GM12878 (cell line): Measurements from ENCODE around the gene TTLL12. TPM values are rescaled to one million over a fixed set of nuclear protein-coding genes. Genes with fewer than 3 reads are reported as not detected.

Experiments used
- BACH1 ChIP-seq: fragments of 450-650 bp; IDR thresholded peaks from 2 replicates; pipeline ENCODE4 v1.6.1; 2017; ENCODE audit warnings: mild to moderate bottlenecking, borderline replicate concordance
- BHLHE40 ChIP-seq, 2 experiments: fragments of 450-650 bp in 1 of 2; IDR thresholded peaks; 2 replicates each; pipeline ENCODE4 v1.6.1; 2011 to 2017; ENCODE audit warnings: low read depth in 2 of 2, borderline replicate concordance in 1 of 2, improper control_type of control experiment in 1 of 2, low read length in 1 of 2, mild to moderate bottlenecking in 1 of 2
- BMI1 ChIP-seq: fragments of 450-650 bp; IDR thresholded peaks from 2 replicates; pipeline ENCODE4 v1.6.1; 2016; ENCODE audit warnings: mild to moderate bottlenecking, moderate library complexity, borderline replicate concordance
- CEBPB ChIP-seq, 2 experiments: fragments of 150-350 bp in 1 of 2; IDR thresholded peaks; 2 replicates each; pipeline ENCODE4 v1.6.1; 2012 to 2014; ENCODE audit warnings: low read depth in 2 of 2, low read length in 2 of 2, borderline replicate concordance in 1 of 2, inconsistent platforms in 1 of 2
- GATAD2B ChIP-seq: fragments of 450-650 bp; conservative IDR thresholded peaks from 2 replicates; pipeline ENCODE4 v1.6.1; 2017; ENCODE audit warnings: low read depth, mild to moderate bottlenecking, moderate library complexity
- IKZF2 ChIP-seq, 2 experiments: fragments of 450-650 bp; IDR thresholded peaks; 2 replicates each; pipeline ENCODE4 v1.6.1; 2017; ENCODE audit warnings: mild to moderate bottlenecking in 2 of 2, moderate library complexity in 2 of 2
- KLF5 ChIP-seq: fragments of 450-650 bp; IDR thresholded peaks from 2 replicates; pipeline ENCODE4 v1.6.1; 2014; ENCODE audit warnings: mild to moderate bottlenecking; ENCODE audit not compliant: partially characterized antibody
- LARP7 ChIP-seq: fragments of 450-650 bp; IDR thresholded peaks from 2 replicates; pipeline ENCODE4 v1.6.1; 2017; ENCODE audit warnings: mild to moderate bottlenecking
- MTA3 ChIP-seq: IDR thresholded peaks from 2 replicates; pipeline ENCODE4 v1.6.1; 2012; ENCODE audit warnings: low read length, inconsistent platforms, borderline replicate concordance
- NFYB ChIP-seq: IDR thresholded peaks from 2 replicates; pipeline ENCODE4 v1.6.1; 2011; ENCODE audit warnings: low read depth, mild to moderate bottlenecking, low read length, improper control_type of control experiment, moderate library complexity; ENCODE audit not compliant: insufficient read depth
- RB1 ChIP-seq: fragments of 450-650 bp; formaldehyde crosslinking; IDR thresholded peaks from 2 replicates; pipeline ENCODE4 v1.6.1; 2017; ENCODE audit warnings: mild to moderate bottlenecking, borderline replicate concordance
- SIX5 ChIP-seq: IDR thresholded peaks from 2 replicates; pipeline ENCODE4 v1.6.1; 2011; ENCODE audit warnings: mild to moderate bottlenecking, low read depth, low read length, moderate library complexity; ENCODE audit not compliant: severe bottlenecking
- SREBF1 ChIP-seq: IDR thresholded peaks from 2 replicates; pipeline ENCODE4 v1.6.1; 2012; ENCODE audit warnings: mild to moderate bottlenecking, low read length
- ZNF24 ChIP-seq: fragments of 450-650 bp; IDR thresholded peaks from 2 replicates; pipeline ENCODE4 v1.6.1; 2017; ENCODE audit warnings: antibody characterized with exemption, mild to moderate bottlenecking
- ZNF274 ChIP-seq: IDR thresholded peaks from one replicate; pipeline ENCODE4 v1.8.0; 2011; ENCODE audit not compliant: insufficient read length, insufficient read depth
- polyA plus RNA-seq, 11 experiments: library from polyadenylated mRNA; depleted of rRNA in 4 of 11; unstranded in 6 of 11; stranded (reverse) in 5 of 11; fragments of >200 nt; fragmentation: Nextera tagmentation in 4 of 11; fragmentation: Illumina TruSeq in 1 of 11; extraction: Ambion mirVana in 4 of 11; extraction: Trizol in 1 of 11; gene quantifications; 1 replicate in 1 of 11; 2 replicates in 10 of 11; pipeline versions ENCODE4 v1.2.1 to v1.2.3, GENCODE V29; 2011 to 2016; ENCODE audit warnings: inconsistent platforms in 2 of 11, missing spikeins in 2 of 11, low read depth in 1 of 11
- total RNA-seq, 4 experiments: library from RNA; depleted of rRNA in 3 of 4; stranded (reverse); fragments of >200 nt in 3 of 4; fragmentation: Illumina TruSeq in 1 of 4; extraction: Trizol in 1 of 4; gene quantifications; 2 replicates each; pipeline versions ENCODE4 v1.2.1 to v1.2.3, GENCODE V29; 2013 to 2021
- TF ChIP-seq, protein P1 (sequence below): fragments of 450-650 bp; IDR thresholded peaks from 2 replicates; pipeline ENCODE4 v1.6.1; 2017; ENCODE audit warnings: antibody characterized with exemption, mild to moderate bottlenecking, moderate library complexity
- TF ChIP-seq, protein P2 (sequence below), 3 experiments: IDR thresholded peaks in 2 of 3; conservative IDR thresholded peaks in 1 of 3; 2 replicates each; pipeline ENCODE4 v1.5.1; 2011; ENCODE audit warnings: low read depth in 3 of 3, low read length in 3 of 3, mild to moderate bottlenecking in 3 of 3, control low read depth in 2 of 3, moderate library complexity in 2 of 3, inconsistent platforms in 1 of 3, mixed read lengths in 1 of 3; ENCODE audit not compliant: control insufficient read depth in 2 of 3, insufficient read depth in 1 of 3; ENCODE audit errors: extremely low read depth in 1 of 3

Gene TTLL12
- total and polyA plus RNA-seq, 10 of the 15 experiments (the other 5 are each of a cell fraction or from before 2014, with no cell fraction given) = 1.00 to 89.8 (median 38.5) TPM

DNA sequence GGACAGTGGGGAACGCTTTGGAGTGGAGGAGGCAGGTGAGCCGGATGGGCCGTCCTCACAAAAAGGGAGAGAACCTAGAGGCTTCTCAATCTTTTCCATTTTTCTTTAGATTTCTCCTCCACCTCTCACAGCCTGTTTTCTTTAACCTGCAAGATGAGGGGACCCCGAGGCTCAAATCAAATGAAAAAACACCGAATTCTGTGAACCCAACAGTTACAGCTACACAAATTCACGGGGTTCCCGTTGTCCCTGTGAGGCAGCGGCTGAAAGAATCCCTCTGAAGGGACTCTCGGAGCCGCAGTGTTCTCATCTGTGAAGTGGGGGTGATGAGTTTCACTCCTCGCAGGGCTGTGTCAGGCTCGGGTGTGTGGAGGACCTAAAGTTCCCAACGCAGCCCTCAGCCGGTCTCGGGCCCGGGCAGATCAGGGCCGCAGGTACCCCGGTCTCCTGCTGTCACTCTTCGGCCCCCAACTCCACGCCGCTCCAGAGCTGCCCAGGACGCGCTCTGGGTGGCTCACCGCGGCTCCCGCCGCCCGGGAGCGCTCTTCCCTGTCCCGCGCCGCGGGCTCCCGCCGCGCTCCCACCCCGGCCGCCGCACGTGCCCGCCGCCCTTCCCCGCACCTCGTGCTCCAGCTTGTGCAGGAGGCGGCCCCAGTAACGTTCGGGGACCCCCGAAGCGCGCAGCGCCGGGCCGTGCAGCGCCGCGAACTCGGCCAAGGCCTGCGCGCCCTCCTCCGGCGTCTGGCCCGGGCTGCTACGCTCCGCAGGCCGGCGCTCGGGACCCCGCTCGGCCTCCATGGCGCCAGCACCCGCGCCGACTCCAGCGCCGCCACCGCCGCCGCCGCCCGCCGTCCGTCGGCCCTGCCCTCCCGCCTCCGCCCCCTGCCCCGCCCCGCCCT, at the start of gene TTLL12 (continued):
- TF ChIP-seq CEBPB (IDR thresholded peaks at IDR 0.05; ENCODE audit: borderline replicate concordance in 1 of 2, low read depth in 2 of 2, low read length in 2 of 2) = no peak
- no peak for TF ChIP-seq SIX5
- TF ChIP-seq KLF5 = peak; percentile 34
- no peak for TF ChIP-seq IKZF2 (IDR thresholded peaks at IDR 0.05)
- TF ChIP-seq LARP7 = peak; percentile 96
- TF ChIP-seq NFYB = no peak
- peak; percentile 51; the same call in 1 of the 2 replicates for TF ChIP-seq ZNF24
- TF ChIP-seq GATAD2B = peak; percentile 90
- no peak for TF ChIP-seq SREBF1
- TF ChIP-seq, protein P1, sequence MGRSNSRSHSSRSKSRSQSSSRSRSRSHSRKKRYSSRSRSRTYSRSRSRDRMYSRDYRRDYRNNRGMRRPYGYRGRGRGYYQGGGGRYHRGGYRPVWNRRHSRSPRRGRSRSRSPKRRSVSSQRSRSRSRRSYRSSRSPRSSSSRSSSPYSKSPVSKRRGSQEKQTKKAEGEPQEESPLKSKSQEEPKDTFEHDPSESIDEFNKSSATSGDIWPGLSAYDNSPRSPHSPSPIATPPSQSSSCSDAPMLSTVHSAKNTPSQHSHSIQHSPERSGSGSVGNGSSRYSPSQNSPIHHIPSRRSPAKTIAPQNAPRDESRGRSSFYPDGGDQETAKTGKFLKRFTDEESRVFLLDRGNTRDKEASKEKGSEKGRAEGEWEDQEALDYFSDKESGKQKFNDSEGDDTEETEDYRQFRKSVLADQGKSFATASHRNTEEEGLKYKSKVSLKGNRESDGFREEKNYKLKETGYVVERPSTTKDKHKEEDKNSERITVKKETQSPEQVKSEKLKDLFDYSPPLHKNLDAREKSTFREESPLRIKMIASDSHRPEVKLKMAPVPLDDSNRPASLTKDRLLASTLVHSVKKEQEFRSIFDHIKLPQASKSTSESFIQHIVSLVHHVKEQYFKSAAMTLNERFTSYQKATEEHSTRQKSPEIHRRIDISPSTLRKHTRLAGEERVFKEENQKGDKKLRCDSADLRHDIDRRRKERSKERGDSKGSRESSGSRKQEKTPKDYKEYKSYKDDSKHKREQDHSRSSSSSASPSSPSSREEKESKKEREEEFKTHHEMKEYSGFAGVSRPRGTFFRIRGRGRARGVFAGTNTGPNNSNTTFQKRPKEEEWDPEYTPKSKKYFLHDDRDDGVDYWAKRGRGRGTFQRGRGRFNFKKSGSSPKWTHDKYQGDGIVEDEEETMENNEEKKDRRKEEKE = 0 out of 2 replicates have a peak, but pooled peaks have one; percentile 13
- TF ChIP-seq BHLHE40 (IDR thresholded peaks at IDR 0.05; ENCODE audit: borderline replicate concordance in 1 of 2, low read depth in 2 of 2, low read length in 1 of 2) = peak; percentile 89 to 98
- no peak for TF ChIP-seq BMI1
- TF ChIP-seq ZNF274 = no peak
- TF ChIP-seq RB1 = peak; percentile 73; the same call in 1 of the 2 replicates
- TF ChIP-seq, protein P2, sequence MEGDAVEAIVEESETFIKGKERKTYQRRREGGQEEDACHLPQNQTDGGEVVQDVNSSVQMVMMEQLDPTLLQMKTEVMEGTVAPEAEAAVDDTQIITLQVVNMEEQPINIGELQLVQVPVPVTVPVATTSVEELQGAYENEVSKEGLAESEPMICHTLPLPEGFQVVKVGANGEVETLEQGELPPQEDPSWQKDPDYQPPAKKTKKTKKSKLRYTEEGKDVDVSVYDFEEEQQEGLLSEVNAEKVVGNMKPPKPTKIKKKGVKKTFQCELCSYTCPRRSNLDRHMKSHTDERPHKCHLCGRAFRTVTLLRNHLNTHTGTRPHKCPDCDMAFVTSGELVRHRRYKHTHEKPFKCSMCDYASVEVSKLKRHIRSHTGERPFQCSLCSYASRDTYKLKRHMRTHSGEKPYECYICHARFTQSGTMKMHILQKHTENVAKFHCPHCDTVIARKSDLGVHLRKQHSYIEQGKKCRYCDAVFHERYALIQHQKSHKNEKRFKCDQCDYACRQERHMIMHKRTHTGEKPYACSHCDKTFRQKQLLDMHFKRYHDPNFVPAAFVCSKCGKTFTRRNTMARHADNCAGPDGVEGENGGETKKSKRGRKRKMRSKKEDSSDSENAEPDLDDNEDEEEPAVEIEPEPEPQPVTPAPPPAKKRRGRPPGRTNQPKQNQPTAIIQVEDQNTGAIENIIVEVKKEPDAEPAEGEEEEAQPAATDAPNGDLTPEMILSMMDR (IDR thresholded peaks at IDR 0.05 in 2 of 3, conservative IDR thresholded peaks at IDR 0.05 in 1 of 3; ENCODE audit: control insufficient read depth in 2 of 3, extremely low read depth in 1 of 3, insufficient read depth in 1 of 3, low read depth in 3 of 3, low read length in 3 of 3) = no peak
- TF ChIP-seq BACH1 = peak; percentile 84
- TF ChIP-seq MTA3 = no peak
